ENCODE data around the gene HSD11B2. TPM values are rescaled to one million over a fixed set of nuclear protein-coding genes. Genes with fewer than 3 reads are reported as not detected.

The HSD11B2 gene
- total RNA-seq, 1 experiment from 2014 or later: 0.61 TPM

- Histone ChIP-seq H3K27ac (peak overlapping the region; percentile 77), H3K9me3 (replicated peaks) (no peaks in the 10 kb centered on the region), H3K4me3 (peak overlapping the region; percentile 67), H3K27me3 (no peaks in the 10 kb centered on the region), H3K4me1 (peaks cover 38% of the 10 kb centered on the region), H3K36me3 (no peaks in the 10 kb centered on the region)
- no peak for DNase-seq
These were observed 37.1 kb upstream of the HSD11B2 start for GRCh38 chr16:67393788-67394154.

GRCh38 chr16:67394155-67395104, 36.5 kb upstream of the HSD11B2 start:
- H3K27ac ChIP-seq: no peak overlapping the region; the same call in 1 of the 2 replicates
- H3K9me3 ChIP-seq (replicated peaks): no peaks in the 10 kb centered on the region
- H3K27me3 ChIP-seq: no peaks in the 10 kb centered on the region
- H3K4me1 ChIP-seq: peaks cover 38% of the 10 kb centered on the region
- DNase-seq: no peak
- no peaks in the 10 kb centered on the region for H3K36me3 ChIP-seq
- H3K4me3 ChIP-seq: no peak overlapping the region

- Histone ChIP-seq H3K4me3 (no peak overlapping the region), H3K36me3 (no peaks in the 10 kb centered on the region), H3K4me1 (peaks cover 45% of the 10 kb centered on the region)
These were observed 35.8 kb upstream of the HSD11B2 start for GRCh38 chr16:67395105-67395457.

GRCh38 chr16:67395458-67396158, 35.3 kb upstream of the HSD11B2 start:
- Histone ChIP-seq H3K9me3 (replicated peaks) (no peaks in the 10 kb centered on the region), H3K4me1 (peaks cover 49% of the 10 kb centered on the region), H3K27ac (peak overlapping the region; percentile 54), H3K4me3 (peak overlapping the region; percentile 39), H3K36me3 (no peaks in the 10 kb centered on the region), H3K27me3 (no peaks in the 10 kb centered on the region)
- peak; percentile 94 to 97 for DNase-seq

More at GRCh38 chr16:67395105-67395457, 35.8 kb upstream of the HSD11B2 start:
- Histone ChIP-seq H3K27ac (no peak overlapping the region), H3K9me3 (replicated peaks) (no peaks in the 10 kb centered on the region), H3K27me3 (no peaks in the 10 kb centered on the region)
- DNase-seq: no peak

- Histone ChIP-seq H3K4me1 (peaks cover 49% of the 10 kb centered on the region), H3K27ac (peak overlapping the region; percentile 54), H3K27me3 (no peaks in the 10 kb centered on the region)
These were observed 34.5 kb upstream of the HSD11B2 start for GRCh38 chr16:67396159-67397035.

GRCh38 chr16:67397036-67397801, 33.7 kb upstream of the HSD11B2 start:
- Histone ChIP-seq H3K27me3 (no peaks in the 10 kb centered on the region), H3K36me3 (no peaks in the 10 kb centered on the region), H3K9me3 (replicated peaks) (no peaks in the 10 kb centered on the region), H3K4me1 (peaks cover 48% of the 10 kb centered on the region), H3K27ac (peak overlapping the region; percentile 51; the same call in 1 of the 2 replicates), H3K4me3 (no peak overlapping the region)
- DNase-seq: peak in 1 of 2 experiments; percentile 17

More at GRCh38 chr16:67396159-67397035, 34.5 kb upstream of the HSD11B2 start:
- Histone ChIP-seq H3K36me3 (no peaks in the 10 kb centered on the region), H3K4me3 (peak overlapping the region; percentile 39), H3K9me3 (replicated peaks) (no peaks in the 10 kb centered on the region)
- peak; percentile 99 to 100 for DNase-seq

- Histone ChIP-seq H3K27me3 (no peaks in the 10 kb centered on the region), H3K27ac (no peak overlapping the region), H3K9me3 (replicated peaks) (no peaks in the 10 kb centered on the region), H3K4me1 (peaks cover 41% of the 10 kb centered on the region), H3K4me3 (no peak overlapping the region), H3K36me3 (no peaks in the 10 kb centered on the region)
- DNase-seq: no peak
These were observed 32.9 kb upstream of the HSD11B2 start for GRCh38 chr16:67397812-67398545.

GRCh38 chr16:67398546-67399217, 32.2 kb upstream of the HSD11B2 start:
- Histone ChIP-seq H3K36me3 (no peaks in the 10 kb centered on the region), H3K9me3 (replicated peaks) (no peaks in the 10 kb centered on the region), H3K4me3 (no peak overlapping the region), H3K27me3 (no peaks in the 10 kb centered on the region), H3K27ac (no peak overlapping the region), H3K4me1 (peaks cover 39% of the 10 kb centered on the region)
- no peak for DNase-seq

GRCh38 chr16:67399218-67399733, 31.6 kb upstream of the HSD11B2 start:
- DNase-seq: no peak
- Histone ChIP-seq H3K27ac (no peak overlapping the region), H3K4me1 (peaks cover 34% of the 10 kb centered on the region)

GRCh38 chr16:67399749-67400704, 30.9 kb upstream of the HSD11B2 start:
- peaks cover 32% of the 10 kb centered on the region for H3K4me1 ChIP-seq
- no peaks in the 10 kb centered on the region for H3K9me3 ChIP-seq (replicated peaks)
- peak; percentile 85 to 86 for DNase-seq

More at GRCh38 chr16:67399218-67399733, 31.6 kb upstream of the HSD11B2 start:
- Histone ChIP-seq H3K4me3 (no peak overlapping the region), H3K9me3 (replicated peaks) (no peaks in the 10 kb centered on the region), H3K27me3 (no peaks in the 10 kb centered on the region), H3K36me3 (no peaks in the 10 kb centered on the region)

GRCh38 chr16:67400901-67401300, 30.0 kb upstream of the HSD11B2 start:
- Histone ChIP-seq H3K9me3 (replicated peaks) (no peaks in the 10 kb centered on the region), H3K36me3 (no peaks in the 10 kb centered on the region), H3K27ac (no peak overlapping the region), H3K27me3 (no peaks in the 10 kb centered on the region), H3K4me3 (no peak overlapping the region), H3K4me1 (peaks cover 23% of the 10 kb centered on the region)
- no peak for DNase-seq

More at GRCh38 chr16:67399749-67400704, 30.9 kb upstream of the HSD11B2 start:
- Histone ChIP-seq H3K27ac (peak overlapping the region; percentile 71), H3K36me3 (no peaks in the 10 kb centered on the region), H3K27me3 (no peaks in the 10 kb centered on the region), H3K4me3 (no peak overlapping the region)

Measured in SJCRH30 (cell line).